K562 (cell line): ENCODE data around the gene AMIGO3. TPM values are rescaled to one million over a fixed set of nuclear protein-coding genes. Genes with fewer than 3 reads are reported as not detected.

ENCODE experiments used
- ATAC-seq: fragments of 200-7000 bp; cut with Tn5 transposase; 3 replicates; pipeline ENCODE4 v1.9.1; 2020; ENCODE audit warnings: moderate library complexity
- BruUV-seq: library from RNA; stranded (reverse); fragments of 400-500 nt; replicated peaks from 2 replicates; lab custom pipeline; 2021; lab: Mats Ljungman, UMichigan
- CTCF ChIA-PET: fragments of 300-600 bp; formaldehyde crosslinking; extraction: SDS; loops from one replicate; lab custom pipeline; 2021; ENCODE audit warnings: low intra/inter-chr PET ratio; lab: Yijun Ruan, JAX
- POLR2A ChIA-PET: fragments of 300-600, 350-650 bp; sonication (Branson Sonifier 250); formaldehyde crosslinking; extraction: SDS; loops from one replicate; lab custom pipeline; 2021; ENCODE audit warnings: antibody characterized with exemption, inconsistent platforms; lab: Yijun Ruan, JAX
- DNase-seq, 4 experiments: peaks; one replicate each; pipeline versions ENCODE4 v3.0.0 to v3.0.0-alpha.2; 2011 to 2018; ENCODE audit warnings: low spot score in 3 of 4, mixed read lengths in 3 of 4; ENCODE audit errors: extremely low read depth in 1 of 4
- FAIRE-seq: peaks from 2 replicates; lab custom pipeline; 2011; peaks lifted over from hg19 to GRCh38; lab: Jason Lieb, UNC
- H2AFZ ChIP-seq: 2 replicates; pipeline ENCODE4 v1.6.0; 2011; ENCODE audit warnings: low read depth, low read length, control low read depth, inconsistent platforms
- H3K27ac ChIP-seq: fragments of 200-600 bp; 3 replicates; pipeline ENCODE4 v1.8.0; 2011; ENCODE audit warnings: low read depth, mild to moderate bottlenecking, control low read depth, inconsistent platforms, low read length, moderate library complexity, mixed read lengths; ENCODE audit errors: extremely low read depth
- H3K27me3 ChIP-seq, 2 experiments: fragments of 300-600 bp in 1 of 2; 2 replicates in 1 of 2; 3 replicates in 1 of 2; pipeline versions ENCODE4 v1.6.0 to v1.8.0; 2011; ENCODE audit warnings: inconsistent platforms in 2 of 2, low read length in 2 of 2, mild to moderate bottlenecking in 1 of 2, mixed read lengths in 1 of 2, moderate library complexity in 1 of 2; ENCODE audit not compliant: control insufficient read depth in 2 of 2, insufficient read depth in 2 of 2
- H3K36me3 ChIP-seq: fragments of 300-600 bp; 3 replicates; pipeline ENCODE4 v1.8.0; 2011; ENCODE audit warnings: mild to moderate bottlenecking, low read length, inconsistent platforms; ENCODE audit not compliant: control insufficient read depth, insufficient read depth
- H3K4me1 ChIP-seq, 2 experiments: fragments of 200-600 bp in 1 of 2; replicated peaks in 1 of 2; 2 replicates in 1 of 2; 3 replicates in 1 of 2; pipeline versions ENCODE4 v1.5.1 to v1.8.0; 2011; ENCODE audit warnings: inconsistent platforms in 2 of 2, low read length in 2 of 2, mild to moderate bottlenecking in 1 of 2, mixed read lengths in 1 of 2, moderate library complexity in 1 of 2; ENCODE audit not compliant: control insufficient read depth in 2 of 2, insufficient read depth in 2 of 2
- H3K4me2 ChIP-seq: 2 replicates; pipeline ENCODE4 v1.6.1; 2011; ENCODE audit warnings: low read length, control low read depth, inconsistent platforms, mixed read lengths; ENCODE audit not compliant: insufficient read depth
- H3K4me3 ChIP-seq: fragments of 200-600 bp; sonication (generic), shearing (Covaris generic); 2 replicates; pipeline ENCODE4 v1.5.1; 2016; ENCODE audit warnings: control low read depth, inconsistent platforms
- H3K79me2 ChIP-seq: fragments of 200-600 bp; 3 replicates; pipeline ENCODE4 v1.8.0; 2011; ENCODE audit warnings: low read length, inconsistent platforms; ENCODE audit not compliant: control insufficient read depth, insufficient read depth
- H3K9ac ChIP-seq, 2 experiments: 2 replicates each; pipeline versions ENCODE4 v1.6.0 to v1.6.1; 2011; ENCODE audit warnings: low read depth in 2 of 2, low read length in 2 of 2, control low read depth in 1 of 2, inconsistent platforms in 1 of 2, mild to moderate bottlenecking in 1 of 2, mixed read lengths in 1 of 2; ENCODE audit not compliant: insufficient read depth in 1 of 2
- H3K9me1 ChIP-seq: one replicate; pipeline ENCODE4 v1.6.0; 2011; ENCODE audit warnings: inconsistent platforms, mild to moderate bottlenecking, low read length, moderate library complexity; ENCODE audit not compliant: control insufficient read depth, insufficient read depth
- H3K9me3 ChIP-seq: replicated peaks from 2 replicates; pipeline ENCODE4 v1.5.1; 2011; ENCODE audit warnings: low read depth, low read length, inconsistent platforms; ENCODE audit not compliant: control insufficient read depth, insufficient read depth
- H4K20me1 ChIP-seq: replicated peaks from 2 replicates; pipeline ENCODE4 v1.6.1; 2011; ENCODE audit warnings: low read length, inconsistent platforms, mixed read lengths; ENCODE audit not compliant: control insufficient read depth, insufficient read depth
- CREB1 ChIP-seq, 2 experiments: sonication (generic) in 1 of 2; formaldehyde crosslinking in 1 of 2; IDR thresholded peaks; 2 replicates each; pipeline versions ENCODE4 v1.6.1 to v1.8.0; 2012 to 2022; ENCODE audit warnings: inconsistent platforms in 1 of 2, mild to moderate bottlenecking in 1 of 2, missing genetic modification reagents in 1 of 2, moderate library complexity in 1 of 2
- POLR2A ChIP-seq: fragments of 450-650 bp; conservative IDR thresholded peaks from 2 replicates; pipeline ENCODE4 v1.6.1; 2016
- PTBP1 ChIP-seq: fragments of 200-400 bp; formaldehyde crosslinking; IDR thresholded peaks from 2 replicates; pipeline ENCODE4 v1.6.1; 2017; ENCODE audit warnings: low read depth, low read length
- SNRNP70 ChIP-seq: fragments of 200-400 bp; formaldehyde crosslinking; optimal IDR thresholded peaks from 2 replicates; pipeline ENCODE3; 2017; ENCODE audit warnings: low read depth, low read length
- ZNF121 ChIP-seq: sonication (generic); formaldehyde crosslinking; conservative IDR thresholded peaks from 2 replicates; pipeline ENCODE4 v1.8.0; 2022; ENCODE audit warnings: missing genetic modification reagents
- ZNF778 ChIP-seq: fragments of 450-650 bp; formaldehyde crosslinking; IDR thresholded peaks from 2 replicates; pipeline ENCODE4 v1.4.0; 2020; ENCODE audit warnings: mild to moderate bottlenecking, moderate library complexity
- WGBS: fragments of 100-300 bp; shearing (Covaris generic); methylation state at CpG from one replicate; pipeline ENCODE4 v1.1.6; 2016; ENCODE audit warnings: low coverage, mixed read lengths; ENCODE audit not compliant: insufficient coverage; ENCODE audit errors: missing lambda C conversion rate; 5-methylcytosine and 5-hydroxymethylcytosine counted together
- in situ Hi-C: fragments of 300-500 bp; cut with MboI; formaldehyde crosslinking; loops from 4 replicates; pipeline ENCODE4 v1.15.0; 2018; ENCODE audit warnings: inconsistent platforms, mixed read lengths
- intact Hi-C: fragments of 100-400 bp; cut with micrococcal nuclease; formaldehyde crosslinking; loops from 2 replicates; pipeline ENCODE4 v1.14.2; 2022
- polyA plus RNA-seq, 8 experiments: library from polyadenylated mRNA; depleted of rRNA in 4 of 8; stranded (reverse) in 5 of 8; unstranded in 3 of 8; fragments of >200 nt; fragmentation: Nextera tagmentation in 2 of 8; fragmentation: Illumina TruSeq in 1 of 8; extraction: Ambion mirVana in 2 of 8; extraction: Trizol in 1 of 8; gene quantifications; 2 replicates each; pipeline versions ENCODE4 v1.2.1 to v1.2.3, GENCODE V29; 2011 to 2014; ENCODE audit warnings: inconsistent platforms in 1 of 8, missing spikeins in 1 of 8
- total RNA-seq, 7 experiments: library from RNA; depleted of rRNA in 6 of 7; stranded (reverse); fragments of >200 nt in 6 of 7; fragmentation: Illumina TruSeq in 2 of 7; extraction: Trizol in 2 of 7; gene quantifications; 2 replicates each; pipeline versions ENCODE4 v1.2.1 to v1.2.3, GENCODE V29; 2011 to 2021; ENCODE audit warnings: low replicate concordance in 1 of 7
- TF ChIP-seq, protein P1 (sequence below): fragments of 450-650 bp; IDR thresholded peaks from 2 replicates; pipeline ENCODE4 v1.6.1; 2016
- TF ChIP-seq, protein P2 (sequence below), 2 experiments: fragments of 450-650 bp in 1 of 2; sonication (generic) in 1 of 2; formaldehyde crosslinking; conservative IDR thresholded peaks; 2 replicates each; pipeline versions ENCODE4 v1.4.0 to v1.8.1; 2020 to 2022; ENCODE audit warnings: mild to moderate bottlenecking in 1 of 2, missing genetic modification reagents in 1 of 2
- TF ChIP-seq, protein P3 (sequence below), 3 experiments: IDR thresholded peaks in 2 of 3; conservative IDR thresholded peaks in 1 of 3; 2 replicates each; pipeline ENCODE4 v1.5.1; 2011 to 2012; ENCODE audit warnings: low read length in 3 of 3, mild to moderate bottlenecking in 3 of 3, control low read depth in 2 of 3, improper control_type of control experiment in 1 of 3, inconsistent platforms in 1 of 3, low read depth in 1 of 3, mixed read lengths in 1 of 3, moderate library complexity in 1 of 3; ENCODE audit not compliant: insufficient read depth in 2 of 3

The AMIGO3 gene
- total and polyA plus RNA-seq, 9 of the 15 experiments (the other 6 are each of a cell fraction or from before 2014, with no cell fraction given) = 0.13 to 2.8 (median 0.44) TPM; not detected in 4

GRCh38 chr3:49709852-49710251 lies 9.6 kb downstream of the AMIGO3 start:
- Histone ChIP-seq H2AFZ (no peak overlapping the region), H3K4me1 (no peaks in the 10 kb centered on the region; a peak in 1 of 5 replicates), H3K36me3 (peaks cover 26% of the 10 kb centered on the region; the same call in 2 of the 3 replicates), H3K27me3 (no peaks in the 10 kb centered on the region), H3K79me2 (no peaks in the 10 kb centered on the region), H3K4me2 (no peak overlapping the region), H3K9me1 (no peaks in the 10 kb centered on the region), H3K9ac (no peak overlapping the region), H4K20me1 (no peaks in the 10 kb centered on the region), H3K27ac (no peak overlapping the region), H3K9me3 (no peaks in the 10 kb centered on the region), H3K4me3 (no peak overlapping the region)
- ATAC-seq (no peak), DNase-seq (no peak), FAIRE-seq (no peak)
- POLR2A ChIA-PET = no interaction called here
- BruUV-seq = no TSS peak
- intact Hi-C loops = no loop called here
- CTCF ChIA-PET = no interaction called here
- in situ Hi-C loops = no loop called here
- WGBS = 98% methylated on average over 5 of the region's 8 CpGs
- no peak for TF ChIP-seq CREB1 (IDR thresholded peaks at IDR 0.05)
- TF ChIP-seq CREB1 (CRISPR knock-in tag; IDR thresholded peaks at IDR 0.05) = no peak
- peak; percentile 57 for TF ChIP-seq ZNF121

DNA sequence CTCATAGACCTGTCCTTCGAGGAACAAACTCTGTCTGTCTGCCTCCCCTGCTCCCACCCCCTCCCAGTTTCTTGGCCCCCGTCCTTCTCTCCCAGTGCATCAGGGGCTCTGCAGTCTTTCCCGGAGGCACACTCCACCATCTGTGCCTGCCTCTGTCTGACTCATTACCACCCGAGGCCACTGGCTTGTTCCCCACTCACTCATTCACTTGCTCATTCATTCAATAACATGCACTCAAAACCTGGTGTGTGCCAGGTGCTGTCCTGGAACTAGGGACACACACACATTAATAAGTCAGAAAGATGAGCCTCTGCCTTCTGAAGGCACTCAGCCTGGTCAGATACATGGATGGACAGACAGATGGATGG lies 12.4 kb downstream of the AMIGO3 start:
- no peaks in the 10 kb centered on the region for H3K9me3 ChIP-seq
- no peaks in the 10 kb centered on the region for H3K27me3 ChIP-seq
- H4K20me1 ChIP-seq = no peaks in the 10 kb centered on the region
- FAIRE-seq (no peak), ATAC-seq (no peak), DNase-seq (no peak)
- H3K4me3 ChIP-seq = no peak overlapping the region
- no peak overlapping the region for H3K4me2 ChIP-seq
- WGBS = 72% methylated on average over 3 of the region's 4 CpGs
- no peak overlapping the region for H3K9ac ChIP-seq
- TF ChIP-seq, protein P1, sequence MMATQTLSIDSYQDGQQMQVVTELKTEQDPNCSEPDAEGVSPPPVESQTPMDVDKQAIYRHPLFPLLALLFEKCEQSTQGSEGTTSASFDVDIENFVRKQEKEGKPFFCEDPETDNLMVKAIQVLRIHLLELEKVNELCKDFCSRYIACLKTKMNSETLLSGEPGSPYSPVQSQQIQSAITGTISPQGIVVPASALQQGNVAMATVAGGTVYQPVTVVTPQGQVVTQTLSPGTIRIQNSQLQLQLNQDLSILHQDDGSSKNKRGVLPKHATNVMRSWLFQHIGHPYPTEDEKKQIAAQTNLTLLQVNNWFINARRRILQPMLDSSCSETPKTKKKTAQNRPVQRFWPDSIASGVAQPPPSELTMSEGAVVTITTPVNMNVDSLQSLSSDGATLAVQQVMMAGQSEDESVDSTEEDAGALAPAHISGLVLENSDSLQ = no peak
- TF ChIP-seq, protein P2, sequence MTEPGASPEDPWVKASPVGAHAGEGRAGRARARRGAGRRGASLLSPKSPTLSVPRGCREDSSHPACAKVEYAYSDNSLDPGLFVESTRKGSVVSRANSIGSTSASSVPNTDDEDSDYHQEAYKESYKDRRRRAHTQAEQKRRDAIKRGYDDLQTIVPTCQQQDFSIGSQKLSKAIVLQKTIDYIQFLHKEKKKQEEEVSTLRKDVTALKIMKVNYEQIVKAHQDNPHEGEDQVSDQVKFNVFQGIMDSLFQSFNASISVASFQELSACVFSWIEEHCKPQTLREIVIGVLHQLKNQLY (CRISPR knock-in tag; conservative IDR thresholded peaks at IDR 0.05) = no peak
- TF ChIP-seq PTBP1 (no peak), SNRNP70 (no peak), ZNF778 (CRISPR knock-in tag) (no peak), POLR2A (no peak)
- TF ChIP-seq, protein P3, sequence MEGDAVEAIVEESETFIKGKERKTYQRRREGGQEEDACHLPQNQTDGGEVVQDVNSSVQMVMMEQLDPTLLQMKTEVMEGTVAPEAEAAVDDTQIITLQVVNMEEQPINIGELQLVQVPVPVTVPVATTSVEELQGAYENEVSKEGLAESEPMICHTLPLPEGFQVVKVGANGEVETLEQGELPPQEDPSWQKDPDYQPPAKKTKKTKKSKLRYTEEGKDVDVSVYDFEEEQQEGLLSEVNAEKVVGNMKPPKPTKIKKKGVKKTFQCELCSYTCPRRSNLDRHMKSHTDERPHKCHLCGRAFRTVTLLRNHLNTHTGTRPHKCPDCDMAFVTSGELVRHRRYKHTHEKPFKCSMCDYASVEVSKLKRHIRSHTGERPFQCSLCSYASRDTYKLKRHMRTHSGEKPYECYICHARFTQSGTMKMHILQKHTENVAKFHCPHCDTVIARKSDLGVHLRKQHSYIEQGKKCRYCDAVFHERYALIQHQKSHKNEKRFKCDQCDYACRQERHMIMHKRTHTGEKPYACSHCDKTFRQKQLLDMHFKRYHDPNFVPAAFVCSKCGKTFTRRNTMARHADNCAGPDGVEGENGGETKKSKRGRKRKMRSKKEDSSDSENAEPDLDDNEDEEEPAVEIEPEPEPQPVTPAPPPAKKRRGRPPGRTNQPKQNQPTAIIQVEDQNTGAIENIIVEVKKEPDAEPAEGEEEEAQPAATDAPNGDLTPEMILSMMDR (IDR thresholded peaks at IDR 0.05 in 2 of 3, conservative IDR thresholded peaks at IDR 0.05 in 1 of 3; ENCODE audit: insufficient read depth in 2 of 3, low read depth in 1 of 3, low read length in 3 of 3) = no peak
- H3K79me2 ChIP-seq = no peaks in the 10 kb centered on the region
- ChIA-PET CTCF (no interaction called here), POLR2A (interaction anchor here (0.6 kb wide), 1 partner anchor 10 kb away, joined by 3 read pairs; no protein-coding TSS in a partner anchor)
- H3K4me1 ChIP-seq = peaks cover 0 to 6% of the 10 kb centered on the region in 2 experiments; a peak in 2 of 5 replicates
- H3K36me3 ChIP-seq = peaks cover 49% of the 10 kb centered on the region; the same call in 2 of the 3 replicates
- no peak overlapping the region for H3K27ac ChIP-seq
- H3K9me1 ChIP-seq = no peaks in the 10 kb centered on the region
- intact Hi-C loops (no loop called here), in situ Hi-C loops (no loop called here)
- no TSS peak for BruUV-seq
- H2AFZ ChIP-seq = no peak overlapping the region
